Activated B cell treated with CpG ODN at 0.5 μM for 24 hours (primary cell): ENCODE data around the gene STK10. TPM values are rescaled to one million over a fixed set of nuclear protein-coding genes. Genes with fewer than 3 reads are reported as not detected.
"Not testable (repeated sequence)": the region's sequence is repeated elsewhere in the genome, so short reads cannot be mapped to it uniquely, and the experiment has no call there.

Experiments
- ATAC-seq: fragments of 200-7000 bp; cut with Tn5 transposase; one replicate; pipeline ENCODE4 v1.10.0; 2021; ENCODE audit warnings: low read depth, mild to moderate bottlenecking, moderate library complexity
- CTCF ChIA-PET: fragments of 350-600 bp; sonication (Branson Sonifier 250); formaldehyde crosslinking; loops from one replicate; lab custom pipeline; 2021; ENCODE audit warnings: antibody characterized with exemption; lab: Charles Lee
- POLR2A ChIA-PET: fragments of 350-600 bp; sonication (Branson Sonifier 250); formaldehyde crosslinking; loops from one replicate; lab custom pipeline; 2021; ENCODE audit warnings: antibody characterized with exemption; lab: Charles Lee
- DNase-seq: peaks from one replicate; pipeline ENCODE4 v3.0.0; 2022
- H3K27ac Mint-ChIP-seq: one replicate; pipeline ENCODE4 v1.8.0; 2020; ENCODE audit warnings: mixed read lengths
- H3K27me3 Mint-ChIP-seq: one replicate; pipeline ENCODE4 v1.8.0; 2021; ENCODE audit warnings: mixed read lengths
- H3K36me3 Mint-ChIP-seq: one replicate; pipeline ENCODE4 v1.8.0; 2021; ENCODE audit warnings: low read depth, mixed read lengths
- H3K4me1 Mint-ChIP-seq: one replicate; pipeline ENCODE4 v1.8.0; 2021; ENCODE audit warnings: mixed read lengths
- H3K4me3 Mint-ChIP-seq: one replicate; pipeline ENCODE4 v1.8.0; 2020; ENCODE audit warnings: mild to moderate bottlenecking, mixed read lengths
- H3K9me3 Mint-ChIP-seq: one replicate; pipeline ENCODE4 v1.8.0; 2020; ENCODE audit warnings: mixed read lengths
- intact Hi-C: fragments of 100-400 bp; cut with micrococcal nuclease; formaldehyde crosslinking; loops from one replicate; pipeline ENCODE4 v1.15.1; 2024
- total RNA-seq: library from RNA; stranded (reverse); gene quantifications from 2 replicates; pipeline ENCODE4 v1.2.3, GENCODE V29; 2022
- TF ChIP-seq, protein P1 (sequence below): fragments of 200-600 bp; IDR thresholded peaks from one replicate; pipeline ENCODE4 v1.8.0; 2022; ENCODE audit warnings: antibody characterized with exemption, mild to moderate bottlenecking

The STK10 gene
- total RNA-seq, 1 donor from 2014 or later, result 276 TPM

DNA sequence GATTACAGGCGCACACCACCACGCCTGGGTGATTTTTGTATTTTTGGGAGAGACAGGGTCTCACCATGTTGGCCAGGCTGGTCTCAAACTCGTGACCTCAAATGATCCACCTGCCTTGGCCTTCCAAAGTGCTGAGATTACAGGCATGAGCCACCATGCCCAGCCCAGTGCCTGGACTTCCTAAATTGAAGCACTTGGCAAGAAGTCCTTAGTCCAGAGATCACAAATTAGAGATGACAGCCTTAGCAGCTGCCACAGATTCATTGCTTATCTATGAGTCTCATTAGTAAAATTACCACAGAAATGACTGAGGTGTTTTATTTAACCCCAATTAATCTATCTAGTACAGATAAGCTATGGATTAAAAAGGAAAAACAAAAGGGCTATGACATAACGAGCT is 25.1 kb upstream of the STK10 start:
- Mint-ChIP-seq H3K9me3 (no peaks in the 10 kb centered on the region), H3K4me3 (no peak overlapping the region), H3K27ac (no peak overlapping the region), H3K27me3 (no peaks in the 10 kb centered on the region), H3K4me1 (no peaks in the 10 kb centered on the region), H3K36me3 (peaks cover 50% of the 10 kb centered on the region)
- TF ChIP-seq, protein P1, sequence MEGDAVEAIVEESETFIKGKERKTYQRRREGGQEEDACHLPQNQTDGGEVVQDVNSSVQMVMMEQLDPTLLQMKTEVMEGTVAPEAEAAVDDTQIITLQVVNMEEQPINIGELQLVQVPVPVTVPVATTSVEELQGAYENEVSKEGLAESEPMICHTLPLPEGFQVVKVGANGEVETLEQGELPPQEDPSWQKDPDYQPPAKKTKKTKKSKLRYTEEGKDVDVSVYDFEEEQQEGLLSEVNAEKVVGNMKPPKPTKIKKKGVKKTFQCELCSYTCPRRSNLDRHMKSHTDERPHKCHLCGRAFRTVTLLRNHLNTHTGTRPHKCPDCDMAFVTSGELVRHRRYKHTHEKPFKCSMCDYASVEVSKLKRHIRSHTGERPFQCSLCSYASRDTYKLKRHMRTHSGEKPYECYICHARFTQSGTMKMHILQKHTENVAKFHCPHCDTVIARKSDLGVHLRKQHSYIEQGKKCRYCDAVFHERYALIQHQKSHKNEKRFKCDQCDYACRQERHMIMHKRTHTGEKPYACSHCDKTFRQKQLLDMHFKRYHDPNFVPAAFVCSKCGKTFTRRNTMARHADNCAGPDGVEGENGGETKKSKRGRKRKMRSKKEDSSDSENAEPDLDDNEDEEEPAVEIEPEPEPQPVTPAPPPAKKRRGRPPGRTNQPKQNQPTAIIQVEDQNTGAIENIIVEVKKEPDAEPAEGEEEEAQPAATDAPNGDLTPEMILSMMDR, result no peak
- POLR2A ChIA-PET, result interaction anchor here (0.6 kb wide), 1 partner anchor 26 kb away, joined by 3 read pairs; no protein-coding TSS in a partner anchor
- intact Hi-C loops, result no loop called here
- ATAC-seq, result no peak
- CTCF ChIA-PET, result no interaction called here
- DNase-seq, result no peak

DNA sequence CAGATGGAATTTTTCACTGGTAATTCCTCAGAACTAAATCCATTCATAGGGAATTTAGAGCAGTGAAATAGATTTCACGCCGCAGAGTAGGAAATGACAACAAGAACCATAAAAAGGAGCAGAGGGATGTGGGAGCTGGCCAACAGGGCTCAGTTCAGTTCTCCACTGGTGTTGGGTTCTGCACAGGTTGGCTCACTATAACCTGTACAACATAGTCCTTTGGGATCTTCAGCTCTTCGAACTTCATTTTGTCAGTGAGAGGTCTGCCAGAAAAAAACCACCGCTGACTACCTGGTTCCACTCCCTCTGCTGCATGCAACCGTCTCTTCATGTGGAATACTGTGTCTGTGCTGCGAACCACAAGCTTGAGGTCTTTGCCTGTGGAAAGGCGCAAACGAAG is 23.7 kb upstream of the STK10 start:
- Mint-ChIP-seq H3K36me3 (peaks cover 39% of the 10 kb centered on the region), H3K27ac (no peak overlapping the region), H3K4me3 (no peak overlapping the region), H3K9me3 (no peaks in the 10 kb centered on the region), H3K4me1 (no peaks in the 10 kb centered on the region), H3K27me3 (no peaks in the 10 kb centered on the region)
- TF ChIP-seq, protein P1, result no peak
- DNase-seq, result no peak
- intact Hi-C loops, result no loop called here
- CTCF ChIA-PET, result interaction anchor here (1.2 kb wide), 1 partner anchor 23 kb away, joined by 4 read pairs; no protein-coding TSS in a partner anchor
- POLR2A ChIA-PET, result no interaction called here
- no peak for ATAC-seq

DNA sequence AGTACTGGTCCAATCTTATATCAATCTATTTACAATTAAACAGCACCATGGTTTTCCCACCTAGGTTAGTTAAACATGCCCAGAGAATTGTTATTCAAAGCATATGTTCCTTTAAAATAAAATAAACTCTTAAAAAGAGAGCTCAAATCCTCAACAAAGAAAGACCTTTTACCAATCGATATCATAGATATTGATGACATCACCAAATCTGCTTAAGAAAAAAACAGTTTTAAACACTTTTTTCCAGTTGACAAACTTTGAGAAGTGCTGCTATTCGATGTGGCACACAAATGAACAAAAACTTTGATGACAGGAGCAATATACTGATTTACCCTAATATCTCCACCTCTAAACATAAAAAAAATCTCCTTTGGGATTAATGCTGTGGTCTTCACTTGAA is 21.7 kb upstream of the STK10 start:
- H3K4me3 Mint-ChIP-seq, result no peak overlapping the region
- H3K4me1 Mint-ChIP-seq, result no peaks in the 10 kb centered on the region
- ChIA-PET POLR2A (no interaction called here), CTCF (no interaction called here)
- H3K27me3 Mint-ChIP-seq, result no peaks in the 10 kb centered on the region
- ATAC-seq (no peak), DNase-seq (no peak)
- H3K9me3 Mint-ChIP-seq, result no peaks in the 10 kb centered on the region
- H3K36me3 Mint-ChIP-seq, result peaks cover 26% of the 10 kb centered on the region
- intact Hi-C loops, result no loop called here
- TF ChIP-seq, protein P1, result no peak
- no peak overlapping the region for H3K27ac Mint-ChIP-seq

DNA sequence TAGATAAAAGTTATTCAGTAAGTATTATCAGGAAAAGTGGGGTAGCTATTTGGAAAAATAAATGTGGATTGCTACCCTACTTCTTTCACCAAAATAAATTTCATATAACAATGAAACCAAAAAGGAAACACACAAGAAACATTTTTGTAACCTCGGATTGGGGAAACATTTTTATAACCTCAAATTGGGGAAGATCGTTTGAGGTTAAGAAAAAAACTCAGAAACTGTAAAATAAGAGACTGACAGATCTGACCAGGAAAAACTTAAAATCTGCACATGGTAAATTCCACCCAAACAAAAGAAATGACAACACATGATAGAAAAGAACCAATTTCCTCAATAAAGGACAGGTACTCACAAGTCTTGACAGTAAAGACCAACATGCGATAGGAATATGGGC is 19.5 kb upstream of the STK10 start:
- Mint-ChIP-seq H3K9me3 (no peaks in the 10 kb centered on the region), H3K27me3 (no peaks in the 10 kb centered on the region), H3K36me3 (peaks cover 17% of the 10 kb centered on the region), H3K4me3 (no peak overlapping the region), H3K27ac (no peak overlapping the region), H3K4me1 (peaks cover 3% of the 10 kb centered on the region)
- intact Hi-C loops, result no loop called here
- TF ChIP-seq, protein P1, result no peak
- DNase-seq (no peak), ATAC-seq (no peak)
- ChIA-PET CTCF (no interaction called here), POLR2A (no interaction called here)

- H3K36me3 Mint-ChIP-seq, intact Hi-C loops, H3K27me3 Mint-ChIP-seq, POLR2A ChIA-PET, CTCF ChIA-PET, H3K9me3 Mint-ChIP-seq, H3K27ac Mint-ChIP-seq, ATAC-seq, H3K4me3 Mint-ChIP-seq, DNase-seq, H3K4me1 Mint-ChIP-seq: not testable (repeated sequence)
Observed at GRCh38 chr5:172205984-172206383, 18.0 kb upstream of the STK10 start.

- ATAC-seq (no peak), DNase-seq (no peak)
- ChIA-PET POLR2A (no interaction called here), CTCF (interaction anchor here (0.6 to 2.2 kb wide), 3 partner anchors 9 to 51 kb away, joined by 4 to 5 read pairs (median 4); partner anchors contain the start of gene STK10)
- Mint-ChIP-seq H3K9me3 (no peaks in the 10 kb centered on the region), H3K4me1 (peaks cover 21% of the 10 kb centered on the region), H3K27ac (no peak overlapping the region), H3K36me3 (no peaks in the 10 kb centered on the region), H3K4me3 (peak overlapping the region; percentile 42), H3K27me3 (peaks cover 2% of the 10 kb centered on the region)
- intact Hi-C loops, result no loop called here
- TF ChIP-seq, protein P1, result no peak
Observed at GRCh38 chr5:172200476-172200875, 12.5 kb upstream of the STK10 start.
